GM23338 (cell line): ENCODE measurements around the gene USP48. TPM values are rescaled to one million over a fixed set of nuclear protein-coding genes. Genes with fewer than 3 reads are reported as not detected.

Experiments
- ATAC-seq: fragments of 200-7000 bp; cut with Tn5 transposase; 3 replicates; pipeline ENCODE4 v1.9.1; 2020
- DNase-seq: peaks from one replicate; pipeline ENCODE4 v3.0.0-alpha.2; 2015; ENCODE audit warnings: low spot score
- H2AFZ ChIP-seq: fragments of 200-600 bp; sonication (generic); 2 replicates; pipeline ENCODE4 v1.8.0; 2016; ENCODE audit warnings: antibody characterized with exemption, mild to moderate bottlenecking, moderate library complexity
- H3F3A ChIP-seq: fragments of 200-600 bp; sonication (generic); replicated peaks from 2 replicates; pipeline ENCODE4 v1.8.0; 2017; ENCODE audit warnings: antibody characterized with exemption, mixed run types, low read depth
- H3K27ac ChIP-seq: fragments of 200-600 bp; sonication (generic); 2 replicates; pipeline ENCODE4 v1.6.1; 2016; ENCODE audit warnings: low read depth
- H3K27me3 ChIP-seq: fragments of 200-600 bp; sonication (generic); 2 replicates; pipeline ENCODE4 v1.8.0; 2016; ENCODE audit warnings: mild to moderate bottlenecking, mixed run types, moderate library complexity; ENCODE audit not compliant: insufficient read depth
- H3K36me3 ChIP-seq: fragments of 200-600 bp; sonication (generic); 2 replicates; pipeline ENCODE4 v1.8.0; 2016; ENCODE audit warnings: mild to moderate bottlenecking; ENCODE audit not compliant: insufficient read depth
- H3K4me1 ChIP-seq: fragments of 200-600 bp; sonication (generic); 2 replicates; pipeline ENCODE4 v1.8.0; 2016; ENCODE audit warnings: mild to moderate bottlenecking, moderate library complexity; ENCODE audit not compliant: insufficient read depth
- H3K4me2 ChIP-seq: fragments of 200-600 bp; sonication (generic); 2 replicates; pipeline ENCODE4 v1.7.1; 2017; ENCODE audit warnings: mixed run types
- H3K4me3 ChIP-seq: fragments of 200-600 bp; sonication (generic); 2 replicates; pipeline ENCODE4 v1.6.1; 2016; ENCODE audit warnings: mixed run types
- H3K79me2 ChIP-seq: fragments of 200-600 bp; sonication (generic); replicated peaks from 2 replicates; pipeline ENCODE4 v1.8.0; 2017; ENCODE audit warnings: mild to moderate bottlenecking; ENCODE audit not compliant: insufficient read depth
- H3K9me2 ChIP-seq: fragments of 200-600 bp; sonication (generic); 2 replicates; pipeline ENCODE4 v1.8.0; 2017; ENCODE audit not compliant: insufficient read depth
- H4K20me1 ChIP-seq: fragments of 200-600 bp; sonication (generic); replicated peaks from 2 replicates; pipeline ENCODE4 v1.8.0; 2017; ENCODE audit warnings: mild to moderate bottlenecking; ENCODE audit not compliant: insufficient read depth
- H3K27ac Mint-ChIP-seq: 2 replicates; pipeline ENCODE4 v1.8.0; 2020; ENCODE audit warnings: inconsistent platforms, mild to moderate bottlenecking, moderate library complexity, mixed read lengths
- H3K27me3 Mint-ChIP-seq: 3 replicates; pipeline ENCODE4 v1.8.0; 2022; ENCODE audit warnings: low read depth, mild to moderate bottlenecking, moderate library complexity, mixed read lengths, inconsistent platforms; ENCODE audit not compliant: insufficient read depth, poor library complexity
- H3K36me3 Mint-ChIP-seq: 3 replicates; pipeline ENCODE4 v1.8.0; 2021; ENCODE audit warnings: low read depth, mild to moderate bottlenecking, inconsistent platforms, moderate library complexity, mixed read lengths
- H3K4me1 Mint-ChIP-seq: 3 replicates; pipeline ENCODE4 v1.8.0; 2020; ENCODE audit warnings: mild to moderate bottlenecking, inconsistent platforms, mixed read lengths
- H3K4me3 Mint-ChIP-seq: 3 replicates; pipeline ENCODE4 v1.8.0; 2021; ENCODE audit warnings: moderate library complexity, mild to moderate bottlenecking, inconsistent platforms, mixed read lengths
- H3K9me3 Mint-ChIP-seq: 3 replicates; pipeline ENCODE4 v1.8.0; 2020; ENCODE audit warnings: moderate library complexity, mild to moderate bottlenecking, inconsistent platforms, mixed read lengths
- CREB1 ChIP-seq: fragments of 250-450 bp; sonication (Bioruptor Pico); IDR thresholded peaks from 2 replicates; pipeline ENCODE4 v1.5.0; 2020; ENCODE audit warnings: low read depth, mild to moderate bottlenecking, moderate library complexity
- JUNB ChIP-seq: IDR thresholded peaks from one replicate; pipeline ENCODE4 v1.6.1; 2016; ENCODE audit warnings: antibody characterized with exemption; ENCODE audit not compliant: unreplicated experiment
- NANOG ChIP-seq: IDR thresholded peaks from 2 replicates; pipeline ENCODE4 v1.6.1; 2016; ENCODE audit warnings: antibody characterized with exemption, borderline replicate concordance
- POLR2AphosphoS5 ChIP-seq: IDR thresholded peaks from 2 replicates; pipeline ENCODE4 v1.6.1; 2016; ENCODE audit warnings: antibody characterized with exemption, low read depth
- STAT1 ChIP-seq: IDR thresholded peaks from one replicate; pipeline ENCODE4 v1.6.1; 2016; ENCODE audit warnings: antibody characterized with exemption; ENCODE audit not compliant: unreplicated experiment
- ZNF114 ChIP-seq: fragments of 250-450 bp; sonication (Bioruptor Pico); IDR thresholded peaks from 2 replicates; pipeline ENCODE4 v1.5.0; 2020; ENCODE audit warnings: mild to moderate bottlenecking, moderate library complexity
- ZNF331 ChIP-seq: fragments of 250-450 bp; sonication (Bioruptor Pico); IDR thresholded peaks from 2 replicates; pipeline ENCODE4 v1.5.0; 2020; ENCODE audit warnings: low read depth, mild to moderate bottlenecking, moderate library complexity
- polyA plus RNA-seq: library from polyadenylated mRNA; unstranded; fragments of >200 nt; fragmentation: Nextera tagmentation; extraction: Ambion mirVana; gene quantifications from 2 replicates; pipeline ENCODE4 v1.2.1, GENCODE V29; 2016
- total RNA-seq: library from RNA; depleted of rRNA; stranded (reverse); fragments of >200 nt; shearing (Covaris generic); gene quantifications from 2 replicates; pipeline ENCODE4 v1.2.3, GENCODE V29; 2014
- TF ChIP-seq, protein P1 (sequence below), 2 experiments: fragments of 200-600 bp in 1 of 2; sonication (generic) in 1 of 2; conservative IDR thresholded peaks; 2 replicates each; pipeline versions ENCODE4 v1.5.1 to v1.6.1; 2016 to 2017; ENCODE audit warnings: antibody characterized with exemption in 2 of 2, low read depth in 2 of 2, mild to moderate bottlenecking in 2 of 2, moderate library complexity in 1 of 2
- TF ChIP-seq, protein P2 (sequence below): fragments of 250-450 bp; sonication (Bioruptor Pico); IDR thresholded peaks from 2 replicates; pipeline ENCODE4 v1.5.0; 2020; ENCODE audit warnings: mild to moderate bottlenecking, moderate library complexity
- TF ChIP-seq, protein P3 (sequence below): IDR thresholded peaks from 2 replicates; pipeline ENCODE4 v1.6.1; 2016; ENCODE audit warnings: antibody characterized with exemption
- TF ChIP-seq, protein P4 (sequence below): IDR thresholded peaks from one replicate; pipeline ENCODE4 v1.6.1; 2018; ENCODE audit warnings: antibody characterized with exemption; ENCODE audit not compliant: unreplicated experiment

The USP48 gene
- total and polyA plus RNA-seq, 2 experiments from 2014 or later, result 85.9 to 151 TPM

DNA sequence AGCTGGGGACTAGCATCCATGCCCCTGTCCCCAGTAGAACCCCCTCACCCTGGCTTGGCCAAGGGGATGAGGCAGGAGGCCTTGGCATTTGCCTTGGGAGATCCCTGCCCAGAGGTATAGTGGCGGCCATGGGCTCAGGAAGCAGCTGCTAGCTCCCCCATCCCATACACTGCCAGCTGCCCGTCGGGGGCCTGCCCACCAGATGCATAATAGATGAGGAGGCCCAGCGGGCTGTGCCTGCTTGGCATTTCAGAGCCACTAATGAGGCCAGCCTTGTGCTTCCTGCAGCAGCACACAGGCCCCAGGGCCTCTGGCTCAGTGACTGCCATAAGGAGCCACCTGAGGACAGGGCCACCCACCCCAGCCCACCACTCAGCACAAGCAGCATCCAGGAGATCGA, 137.4 kb downstream of the USP48 start:
- no peaks in the 10 kb centered on the region for H3K9me3 Mint-ChIP-seq
- no peaks in the 10 kb centered on the region for H3K4me1 ChIP-seq
- ATAC-seq (no peak), DNase-seq (no peak)
- no peak overlapping the region for H3K4me3 ChIP-seq
- H3K36me3 ChIP-seq, result no peaks in the 10 kb centered on the region
- no peaks in the 10 kb centered on the region for H3K79me2 ChIP-seq
- TF ChIP-seq, protein P1, sequence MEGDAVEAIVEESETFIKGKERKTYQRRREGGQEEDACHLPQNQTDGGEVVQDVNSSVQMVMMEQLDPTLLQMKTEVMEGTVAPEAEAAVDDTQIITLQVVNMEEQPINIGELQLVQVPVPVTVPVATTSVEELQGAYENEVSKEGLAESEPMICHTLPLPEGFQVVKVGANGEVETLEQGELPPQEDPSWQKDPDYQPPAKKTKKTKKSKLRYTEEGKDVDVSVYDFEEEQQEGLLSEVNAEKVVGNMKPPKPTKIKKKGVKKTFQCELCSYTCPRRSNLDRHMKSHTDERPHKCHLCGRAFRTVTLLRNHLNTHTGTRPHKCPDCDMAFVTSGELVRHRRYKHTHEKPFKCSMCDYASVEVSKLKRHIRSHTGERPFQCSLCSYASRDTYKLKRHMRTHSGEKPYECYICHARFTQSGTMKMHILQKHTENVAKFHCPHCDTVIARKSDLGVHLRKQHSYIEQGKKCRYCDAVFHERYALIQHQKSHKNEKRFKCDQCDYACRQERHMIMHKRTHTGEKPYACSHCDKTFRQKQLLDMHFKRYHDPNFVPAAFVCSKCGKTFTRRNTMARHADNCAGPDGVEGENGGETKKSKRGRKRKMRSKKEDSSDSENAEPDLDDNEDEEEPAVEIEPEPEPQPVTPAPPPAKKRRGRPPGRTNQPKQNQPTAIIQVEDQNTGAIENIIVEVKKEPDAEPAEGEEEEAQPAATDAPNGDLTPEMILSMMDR (conservative IDR thresholded peaks at IDR 0.05; ENCODE audit: low read depth in 2 of 2), result no peak
- no peak for TF ChIP-seq ZNF114
- no peak for TF ChIP-seq CREB1 (CRISPR knock-in tag)
- no peak for TF ChIP-seq NANOG
- no peak for TF ChIP-seq ZNF331 (CRISPR knock-in tag)
- TF ChIP-seq, protein P2, sequence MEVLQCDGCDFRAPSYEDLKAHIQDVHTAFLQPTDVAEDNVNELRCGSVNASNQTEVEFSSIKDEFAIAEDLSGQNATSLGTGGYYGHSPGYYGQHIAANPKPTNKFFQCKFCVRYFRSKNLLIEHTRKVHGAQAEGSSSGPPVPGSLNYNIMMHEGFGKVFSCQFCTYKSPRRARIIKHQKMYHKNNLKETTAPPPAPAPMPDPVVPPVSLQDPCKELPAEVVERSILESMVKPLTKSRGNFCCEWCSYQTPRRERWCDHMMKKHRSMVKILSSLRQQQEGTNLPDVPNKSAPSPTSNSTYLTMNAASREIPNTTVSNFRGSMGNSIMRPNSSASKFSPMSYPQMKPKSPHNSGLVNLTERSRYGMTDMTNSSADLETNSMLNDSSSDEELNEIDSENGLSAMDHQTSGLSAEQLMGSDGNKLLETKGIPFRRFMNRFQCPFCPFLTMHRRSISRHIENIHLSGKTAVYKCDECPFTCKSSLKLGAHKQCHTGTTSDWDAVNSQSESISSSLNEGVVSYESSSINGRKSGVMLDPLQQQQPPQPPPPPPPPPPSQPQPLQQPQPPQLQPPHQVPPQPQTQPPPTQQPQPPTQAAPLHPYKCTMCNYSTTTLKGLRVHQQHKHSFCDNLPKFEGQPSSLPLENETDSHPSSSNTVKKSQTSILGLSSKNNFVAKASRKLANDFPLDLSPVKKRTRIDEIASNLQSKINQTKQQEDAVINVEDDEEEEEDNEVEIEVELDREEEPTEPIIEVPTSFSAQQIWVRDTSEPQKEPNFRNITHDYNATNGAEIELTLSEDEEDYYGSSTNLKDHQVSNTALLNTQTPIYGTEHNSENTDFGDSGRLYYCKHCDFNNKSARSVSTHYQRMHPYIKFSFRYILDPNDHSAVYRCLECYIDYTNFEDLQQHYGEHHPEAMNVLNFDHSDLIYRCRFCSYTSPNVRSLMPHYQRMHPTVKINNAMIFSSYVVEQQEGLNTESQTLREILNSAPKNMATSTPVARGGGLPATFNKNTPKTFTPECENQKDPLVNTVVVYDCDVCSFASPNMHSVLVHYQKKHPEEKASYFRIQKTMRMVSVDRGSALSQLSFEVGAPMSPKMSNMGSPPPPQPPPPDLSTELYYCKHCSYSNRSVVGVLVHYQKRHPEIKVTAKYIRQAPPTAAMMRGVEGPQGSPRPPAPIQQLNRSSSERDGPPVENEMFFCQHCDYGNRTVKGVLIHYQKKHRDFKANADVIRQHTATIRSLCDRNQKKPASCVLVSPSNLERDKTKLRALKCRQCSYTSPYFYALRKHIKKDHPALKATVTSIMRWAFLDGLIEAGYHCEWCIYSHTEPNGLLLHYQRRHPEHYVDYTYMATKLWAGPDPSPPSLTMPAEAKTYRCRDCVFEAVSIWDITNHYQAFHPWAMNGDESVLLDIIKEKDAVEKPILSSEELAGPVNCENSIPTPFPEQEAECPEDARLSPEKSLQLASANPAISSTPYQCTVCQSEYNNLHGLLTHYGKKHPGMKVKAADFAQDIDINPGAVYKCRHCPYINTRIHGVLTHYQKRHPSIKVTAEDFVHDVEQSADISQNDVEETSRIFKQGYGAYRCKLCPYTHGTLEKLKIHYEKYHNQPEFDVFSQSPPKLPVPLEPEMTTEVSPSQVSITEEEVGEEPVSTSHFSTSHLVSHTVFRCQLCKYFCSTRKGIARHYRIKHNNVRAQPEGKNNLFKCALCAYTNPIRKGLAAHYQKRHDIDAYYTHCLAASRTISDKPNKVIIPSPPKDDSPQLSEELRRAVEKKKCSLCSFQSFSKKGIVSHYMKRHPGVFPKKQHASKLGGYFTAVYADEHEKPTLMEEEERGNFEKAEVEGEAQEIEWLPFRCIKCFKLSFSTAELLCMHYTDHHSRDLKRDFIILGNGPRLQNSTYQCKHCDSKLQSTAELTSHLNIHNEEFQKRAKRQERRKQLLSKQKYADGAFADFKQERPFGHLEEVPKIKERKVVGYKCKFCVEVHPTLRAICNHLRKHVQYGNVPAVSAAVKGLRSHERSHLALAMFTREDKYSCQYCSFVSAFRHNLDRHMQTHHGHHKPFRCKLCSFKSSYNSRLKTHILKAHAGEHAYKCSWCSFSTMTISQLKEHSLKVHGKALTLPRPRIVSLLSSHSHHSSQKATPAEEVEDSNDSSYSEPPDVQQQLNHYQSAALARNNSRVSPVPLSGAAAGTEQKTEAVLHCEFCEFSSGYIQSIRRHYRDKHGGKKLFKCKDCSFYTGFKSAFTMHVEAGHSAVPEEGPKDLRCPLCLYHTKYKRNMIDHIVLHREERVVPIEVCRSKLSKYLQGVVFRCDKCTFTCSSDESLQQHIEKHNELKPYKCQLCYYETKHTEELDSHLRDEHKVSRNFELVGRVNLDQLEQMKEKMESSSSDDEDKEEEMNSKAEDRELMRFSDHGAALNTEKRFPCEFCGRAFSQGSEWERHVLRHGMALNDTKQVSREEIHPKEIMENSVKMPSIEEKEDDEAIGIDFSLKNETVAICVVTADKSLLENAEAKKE (CRISPR knock-in tag), result no peak
- no peak for TF ChIP-seq POLR2AphosphoS5
- TF ChIP-seq JUNB, result no peak
- TF ChIP-seq, protein P3, sequence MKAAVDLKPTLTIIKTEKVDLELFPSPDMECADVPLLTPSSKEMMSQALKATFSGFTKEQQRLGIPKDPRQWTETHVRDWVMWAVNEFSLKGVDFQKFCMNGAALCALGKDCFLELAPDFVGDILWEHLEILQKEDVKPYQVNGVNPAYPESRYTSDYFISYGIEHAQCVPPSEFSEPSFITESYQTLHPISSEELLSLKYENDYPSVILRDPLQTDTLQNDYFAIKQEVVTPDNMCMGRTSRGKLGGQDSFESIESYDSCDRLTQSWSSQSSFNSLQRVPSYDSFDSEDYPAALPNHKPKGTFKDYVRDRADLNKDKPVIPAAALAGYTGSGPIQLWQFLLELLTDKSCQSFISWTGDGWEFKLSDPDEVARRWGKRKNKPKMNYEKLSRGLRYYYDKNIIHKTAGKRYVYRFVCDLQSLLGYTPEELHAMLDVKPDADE, result no peak
- TF ChIP-seq, protein P4, sequence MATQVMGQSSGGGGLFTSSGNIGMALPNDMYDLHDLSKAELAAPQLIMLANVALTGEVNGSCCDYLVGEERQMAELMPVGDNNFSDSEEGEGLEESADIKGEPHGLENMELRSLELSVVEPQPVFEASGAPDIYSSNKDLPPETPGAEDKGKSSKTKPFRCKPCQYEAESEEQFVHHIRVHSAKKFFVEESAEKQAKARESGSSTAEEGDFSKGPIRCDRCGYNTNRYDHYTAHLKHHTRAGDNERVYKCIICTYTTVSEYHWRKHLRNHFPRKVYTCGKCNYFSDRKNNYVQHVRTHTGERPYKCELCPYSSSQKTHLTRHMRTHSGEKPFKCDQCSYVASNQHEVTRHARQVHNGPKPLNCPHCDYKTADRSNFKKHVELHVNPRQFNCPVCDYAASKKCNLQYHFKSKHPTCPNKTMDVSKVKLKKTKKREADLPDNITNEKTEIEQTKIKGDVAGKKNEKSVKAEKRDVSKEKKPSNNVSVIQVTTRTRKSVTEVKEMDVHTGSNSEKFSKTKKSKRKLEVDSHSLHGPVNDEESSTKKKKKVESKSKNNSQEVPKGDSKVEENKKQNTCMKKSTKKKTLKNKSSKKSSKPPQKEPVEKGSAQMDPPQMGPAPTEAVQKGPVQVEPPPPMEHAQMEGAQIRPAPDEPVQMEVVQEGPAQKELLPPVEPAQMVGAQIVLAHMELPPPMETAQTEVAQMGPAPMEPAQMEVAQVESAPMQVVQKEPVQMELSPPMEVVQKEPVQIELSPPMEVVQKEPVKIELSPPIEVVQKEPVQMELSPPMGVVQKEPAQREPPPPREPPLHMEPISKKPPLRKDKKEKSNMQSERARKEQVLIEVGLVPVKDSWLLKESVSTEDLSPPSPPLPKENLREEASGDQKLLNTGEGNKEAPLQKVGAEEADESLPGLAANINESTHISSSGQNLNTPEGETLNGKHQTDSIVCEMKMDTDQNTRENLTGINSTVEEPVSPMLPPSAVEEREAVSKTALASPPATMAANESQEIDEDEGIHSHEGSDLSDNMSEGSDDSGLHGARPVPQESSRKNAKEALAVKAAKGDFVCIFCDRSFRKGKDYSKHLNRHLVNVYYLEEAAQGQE, result no peak
- no peak for TF ChIP-seq STAT1
- H3K27me3 ChIP-seq, result no peaks in the 10 kb centered on the region
- no peaks in the 10 kb centered on the region for H3K9me2 ChIP-seq
- H3K4me1 Mint-ChIP-seq, result peaks cover 3% of the 10 kb centered on the region
- H3K36me3 Mint-ChIP-seq, result no peaks in the 10 kb centered on the region
- 0 out of 2 replicates have a peak, but pooled peaks cover 2% of the 10 kb centered on the region for H3F3A ChIP-seq
- no peak overlapping the region for H3K4me3 Mint-ChIP-seq
- no peak overlapping the region for H3K27ac ChIP-seq
- H3K4me2 ChIP-seq, result no peak overlapping the region
- no peaks in the 10 kb centered on the region for H4K20me1 ChIP-seq
- H2AFZ ChIP-seq, result no peak overlapping the region
- no peak overlapping the region for H3K27ac Mint-ChIP-seq
- H3K27me3 Mint-ChIP-seq, result peaks cover 6% of the 10 kb centered on the region
